Measurements from ENCODE around the gene LRRC37A3.
"Not testable (repeated sequence)": the region's sequence is repeated elsewhere in the genome, so short reads cannot be mapped to it uniquely, and the experiment has no call there.

Gene LRRC37A3

GRCh38 chr17:64843918-64844317 lies 75.4 kb downstream of the LRRC37A3 start:
- in situ Hi-C loops (cut with MboI; ENCODE audit: low pct_unique_long_range_greater_than_20kb, low sequenced_read_pairs); DNase-seq: not testable (repeated sequence)

GRCh38 chr17:64842900-64843299 lies 76.4 kb downstream of the LRRC37A3 start:
- in situ Hi-C loops (cut with MboI; ENCODE audit: low pct_unique_long_range_greater_than_20kb, low sequenced_read_pairs) = not testable (repeated sequence)

GRCh38 chr17:64840960-64841359 lies 78.3 kb downstream of the LRRC37A3 start:
- in situ Hi-C loops (cut with MboI; ENCODE audit: low pct_unique_long_range_greater_than_20kb, low sequenced_read_pairs) = not testable (repeated sequence)
- peak; percentile 27 for DNase-seq

More at GRCh38 chr17:64842900-64843299, 76.4 kb downstream of the LRRC37A3 start:
- not testable (repeated sequence) for DNase-seq

GRCh38 chr17:64838513-64838912 lies 80.8 kb downstream of the LRRC37A3 start:
- DNase-seq; in situ Hi-C loops (cut with MboI; ENCODE audit: low pct_unique_long_range_greater_than_20kb, low sequenced_read_pairs): not testable (repeated sequence)

- in situ Hi-C loops (cut with MboI; ENCODE audit: low pct_unique_long_range_greater_than_20kb, low sequenced_read_pairs) = not testable (repeated sequence)
- peak; percentile 88 for DNase-seq
Observed at GRCh38 chr17:64837018-64837761, 82.1 kb downstream of the LRRC37A3 start.

GRCh38 chr17:64836623-64837017 lies 82.7 kb downstream of the LRRC37A3 start:
- DNase-seq; in situ Hi-C loops (cut with MboI; ENCODE audit: low pct_unique_long_range_greater_than_20kb, low sequenced_read_pairs): not testable (repeated sequence)

- in situ Hi-C loops (cut with MboI; ENCODE audit: low pct_unique_long_range_greater_than_20kb, low sequenced_read_pairs); DNase-seq: not testable (repeated sequence)
Observed at GRCh38 chr17:64834060-64834459, 85.2 kb downstream of the LRRC37A3 start.

GRCh38 chr17:64830631-64831040 lies 88.6 kb downstream of the LRRC37A3 start:
- in situ Hi-C loops (cut with MboI; ENCODE audit: low pct_unique_long_range_greater_than_20kb, low sequenced_read_pairs) = not testable (repeated sequence)

GRCh38 chr17:64829824-64830630 lies 89.3 kb downstream of the LRRC37A3 start:
- DNase-seq; in situ Hi-C loops (cut with MboI; ENCODE audit: low pct_unique_long_range_greater_than_20kb, low sequenced_read_pairs): not testable (repeated sequence)

More at GRCh38 chr17:64830631-64831040, 88.6 kb downstream of the LRRC37A3 start:
- DNase-seq = not testable (repeated sequence)

GRCh38 chr17:64829068-64829467 lies 90.2 kb downstream of the LRRC37A3 start:
- DNase-seq; in situ Hi-C loops (cut with MboI; ENCODE audit: low pct_unique_long_range_greater_than_20kb, low sequenced_read_pairs): not testable (repeated sequence)

- in situ Hi-C loops (cut with MboI; ENCODE audit: low pct_unique_long_range_greater_than_20kb, low sequenced_read_pairs); DNase-seq: not testable (repeated sequence)
Observed at GRCh38 chr17:64818904-64819303, 100.4 kb downstream of the LRRC37A3 start.

GRCh38 chr17:64815833-64816198 lies 103.5 kb downstream of the LRRC37A3 start:
- DNase-seq; in situ Hi-C loops (cut with MboI; ENCODE audit: low pct_unique_long_range_greater_than_20kb, low sequenced_read_pairs): not testable (repeated sequence)

- in situ Hi-C loops (cut with MboI; ENCODE audit: low pct_unique_long_range_greater_than_20kb, low sequenced_read_pairs) = not testable (repeated sequence)
Observed at GRCh38 chr17:64814993-64815832, 104.1 kb downstream of the LRRC37A3 start.

GRCh38 chr17:64808178-64808977 lies 110.9 kb downstream of the LRRC37A3 start:
- in situ Hi-C loops (cut with MboI; ENCODE audit: low pct_unique_long_range_greater_than_20kb, low sequenced_read_pairs) = not testable (repeated sequence)
- peak; percentile 66 for DNase-seq

More at GRCh38 chr17:64814993-64815832, 104.1 kb downstream of the LRRC37A3 start:
- DNase-seq = not testable (repeated sequence)

All from KBM-7 (cell line).